CD4-positive, alpha-beta T cell treated with Interleukin-10 for 1 hour (primary cell): ENCODE data around the gene OR2J1.
"Not testable (repeated sequence)": the region's sequence is repeated elsewhere in the genome, so short reads cannot be mapped to it uniquely, and the experiment has no call there.

Source experiments
- DNase-seq: peaks from one replicate; pipeline ENCODE4 v3.0.0-alpha.2; 2020

Gene OR2J1

GRCh38 chr6:29099190-29099589, at the start of gene OR2J1:
Gene OR2J1 (plus strand): TSS chr6:29099490. CDS start chr6:29100943, 1,453 bp downstream.
- DNase-seq, result no peak

- no peak for DNase-seq
Observed at GRCh38 chr6:29051680-29052079, 47.6 kb upstream of the OR2J1 start.

- no peak for DNase-seq
Observed at GRCh38 chr6:29071831-29072723, 27.2 kb upstream of the OR2J1 start.

GRCh38 chr6:29079203-29079602, 20.1 kb upstream of the OR2J1 start:
- no peak for DNase-seq

GRCh38 chr6:29081312-29081711, 18.0 kb upstream of the OR2J1 start:
- no peak for DNase-seq

GRCh38 chr6:29082457-29082856, 16.8 kb upstream of the OR2J1 start:
- no peak for DNase-seq

GRCh38 chr6:29087213-29087612, 12.1 kb upstream of the OR2J1 start, which contains the start of gene OR2B3:
Gene OR2B3 (minus strand): TSS chr6:29087313. CDS start chr6:29087248, 65 bp downstream.
- DNase-seq, result no peak

- DNase-seq, result no peak
Observed at GRCh38 chr6:29092957-29093356, 6.3 kb upstream of the OR2J1 start.

GRCh38 chr6:29097803-29098202, 1.5 kb upstream of the OR2J1 start:
- no peak for DNase-seq

GRCh38 chr6:29107758-29108157, 8.5 kb downstream of the OR2J1 start, which contains the start of gene OR2J3:
Gene OR2J3 (plus strand): TSS chr6:29108058. CDS start chr6:29111891, 3,833 bp downstream.
- DNase-seq, result no peak

- no peak for DNase-seq
Observed at GRCh38 chr6:29112135-29112534, 12.8 kb downstream of the OR2J1 start.

- not testable (repeated sequence) for DNase-seq
Observed at GRCh38 chr6:29114964-29115363, 15.7 kb downstream of the OR2J1 start.

GRCh38 chr6:29129326-29130012, 30.2 kb downstream of the OR2J1 start:
- DNase-seq, result no peak

GRCh38 chr6:29130644-29131043, 31.4 kb downstream of the OR2J1 start:
- DNase-seq, result no peak

GRCh38 chr6:29131691-29132090, 32.4 kb downstream of the OR2J1 start:
- DNase-seq, result no peak

GRCh38 chr6:29137724-29138123, 38.4 kb downstream of the OR2J1 start:
- no peak for DNase-seq

- DNase-seq, result no peak
Observed at GRCh38 chr6:29141606-29142005, 42.3 kb downstream of the OR2J1 start.

GRCh38 chr6:29142309-29142708, 43.0 kb downstream of the OR2J1 start:
- DNase-seq, result no peak

GRCh38 chr6:29146179-29146578, 46.9 kb downstream of the OR2J1 start:
- DNase-seq, result no peak

GRCh38 chr6:29147074-29147473, 47.8 kb downstream of the OR2J1 start:
- no peak for DNase-seq

GRCh38 chr6:29149444-29149843, 50.2 kb downstream of the OR2J1 start:
- not testable (repeated sequence) for DNase-seq
